DOHH2 (cell line): ENCODE results near the gene NUP50.

Experiments
- EZH2phosphoT487 ChIP-seq: fragments of 200-600 bp; sonication (generic); IDR thresholded peaks from 2 replicates; pipeline ENCODE4 v1.6.1; 2017; ENCODE audit warnings: borderline replicate concordance, mild to moderate bottlenecking, antibody characterized with exemption, low read length, moderate library complexity, mixed read lengths
- TF ChIP-seq, protein P1 (sequence below): fragments of 200-600 bp; sonication (generic); IDR thresholded peaks from one replicate; pipeline ENCODE4 v1.5.1; 2014; ENCODE audit warnings: antibody characterized with exemption, mild to moderate bottlenecking, low read depth, low read length; ENCODE audit not compliant: poor library complexity, severe bottlenecking

DNA sequence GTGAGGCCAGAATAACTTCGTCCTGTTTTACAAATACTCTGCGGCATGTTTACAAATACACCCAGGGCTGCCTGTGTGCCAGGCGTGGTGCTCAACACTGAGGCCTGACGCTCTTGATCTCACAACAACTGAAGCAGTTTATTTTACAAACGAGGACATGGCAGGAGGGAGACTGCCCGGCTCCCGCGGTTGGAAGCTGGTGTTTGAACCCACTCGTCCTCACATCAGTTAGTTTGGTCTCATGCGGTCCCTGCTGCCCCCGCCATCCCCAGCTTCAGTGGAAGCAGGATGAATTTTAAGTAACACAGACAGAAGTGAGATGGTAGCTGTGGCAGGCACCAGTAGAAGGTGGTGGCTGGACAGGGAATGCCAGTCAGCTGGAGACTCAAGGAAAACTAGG, 60.6 kb downstream of the NUP50 start:
- TF ChIP-seq, protein P1, sequence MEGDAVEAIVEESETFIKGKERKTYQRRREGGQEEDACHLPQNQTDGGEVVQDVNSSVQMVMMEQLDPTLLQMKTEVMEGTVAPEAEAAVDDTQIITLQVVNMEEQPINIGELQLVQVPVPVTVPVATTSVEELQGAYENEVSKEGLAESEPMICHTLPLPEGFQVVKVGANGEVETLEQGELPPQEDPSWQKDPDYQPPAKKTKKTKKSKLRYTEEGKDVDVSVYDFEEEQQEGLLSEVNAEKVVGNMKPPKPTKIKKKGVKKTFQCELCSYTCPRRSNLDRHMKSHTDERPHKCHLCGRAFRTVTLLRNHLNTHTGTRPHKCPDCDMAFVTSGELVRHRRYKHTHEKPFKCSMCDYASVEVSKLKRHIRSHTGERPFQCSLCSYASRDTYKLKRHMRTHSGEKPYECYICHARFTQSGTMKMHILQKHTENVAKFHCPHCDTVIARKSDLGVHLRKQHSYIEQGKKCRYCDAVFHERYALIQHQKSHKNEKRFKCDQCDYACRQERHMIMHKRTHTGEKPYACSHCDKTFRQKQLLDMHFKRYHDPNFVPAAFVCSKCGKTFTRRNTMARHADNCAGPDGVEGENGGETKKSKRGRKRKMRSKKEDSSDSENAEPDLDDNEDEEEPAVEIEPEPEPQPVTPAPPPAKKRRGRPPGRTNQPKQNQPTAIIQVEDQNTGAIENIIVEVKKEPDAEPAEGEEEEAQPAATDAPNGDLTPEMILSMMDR: no peak
- TF ChIP-seq EZH2phosphoT487: no peak
